Measurements from ENCODE around the gene KL.

DNA sequence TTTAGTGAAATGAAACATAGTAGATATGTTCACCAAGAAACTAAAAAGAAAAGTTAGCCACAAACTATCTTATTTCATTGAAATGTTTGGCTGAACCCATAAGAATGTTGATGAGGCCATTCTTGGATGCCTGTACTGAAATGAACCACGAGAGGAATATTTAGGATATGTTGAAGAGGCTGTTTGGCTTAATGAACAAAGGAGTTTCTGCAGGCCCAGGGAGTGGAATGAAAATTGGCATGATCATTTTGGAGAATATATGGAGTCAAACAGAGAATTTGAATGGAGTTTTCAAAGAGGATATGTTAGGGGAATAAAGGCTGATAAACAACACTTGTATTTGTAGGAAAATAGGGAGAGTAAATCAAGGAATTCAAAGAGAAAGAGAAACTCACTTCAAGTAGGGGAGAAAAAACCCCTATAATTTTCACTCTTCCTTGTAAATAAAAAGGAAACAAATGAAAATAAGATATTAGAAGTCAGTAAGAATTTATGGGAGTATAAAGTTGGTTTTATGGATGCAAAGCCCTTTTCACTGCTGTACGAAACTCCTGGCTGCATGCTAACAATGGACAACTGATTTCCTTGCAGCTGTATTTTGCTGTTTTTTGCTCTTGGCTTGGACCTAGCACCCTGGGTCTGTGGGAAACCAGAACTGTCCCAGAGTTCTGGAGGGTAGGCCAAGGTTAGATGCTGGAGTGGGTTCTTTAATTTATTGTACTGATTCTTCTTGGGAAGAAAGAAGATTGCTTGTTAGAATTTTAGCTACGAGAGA lies 36.5 kb downstream of the KL start:
- TF ChIP-seq, protein P1, sequence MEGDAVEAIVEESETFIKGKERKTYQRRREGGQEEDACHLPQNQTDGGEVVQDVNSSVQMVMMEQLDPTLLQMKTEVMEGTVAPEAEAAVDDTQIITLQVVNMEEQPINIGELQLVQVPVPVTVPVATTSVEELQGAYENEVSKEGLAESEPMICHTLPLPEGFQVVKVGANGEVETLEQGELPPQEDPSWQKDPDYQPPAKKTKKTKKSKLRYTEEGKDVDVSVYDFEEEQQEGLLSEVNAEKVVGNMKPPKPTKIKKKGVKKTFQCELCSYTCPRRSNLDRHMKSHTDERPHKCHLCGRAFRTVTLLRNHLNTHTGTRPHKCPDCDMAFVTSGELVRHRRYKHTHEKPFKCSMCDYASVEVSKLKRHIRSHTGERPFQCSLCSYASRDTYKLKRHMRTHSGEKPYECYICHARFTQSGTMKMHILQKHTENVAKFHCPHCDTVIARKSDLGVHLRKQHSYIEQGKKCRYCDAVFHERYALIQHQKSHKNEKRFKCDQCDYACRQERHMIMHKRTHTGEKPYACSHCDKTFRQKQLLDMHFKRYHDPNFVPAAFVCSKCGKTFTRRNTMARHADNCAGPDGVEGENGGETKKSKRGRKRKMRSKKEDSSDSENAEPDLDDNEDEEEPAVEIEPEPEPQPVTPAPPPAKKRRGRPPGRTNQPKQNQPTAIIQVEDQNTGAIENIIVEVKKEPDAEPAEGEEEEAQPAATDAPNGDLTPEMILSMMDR (IDR thresholded peaks at IDR 0.05), result no peak
- TF ChIP-seq, protein P2, sequence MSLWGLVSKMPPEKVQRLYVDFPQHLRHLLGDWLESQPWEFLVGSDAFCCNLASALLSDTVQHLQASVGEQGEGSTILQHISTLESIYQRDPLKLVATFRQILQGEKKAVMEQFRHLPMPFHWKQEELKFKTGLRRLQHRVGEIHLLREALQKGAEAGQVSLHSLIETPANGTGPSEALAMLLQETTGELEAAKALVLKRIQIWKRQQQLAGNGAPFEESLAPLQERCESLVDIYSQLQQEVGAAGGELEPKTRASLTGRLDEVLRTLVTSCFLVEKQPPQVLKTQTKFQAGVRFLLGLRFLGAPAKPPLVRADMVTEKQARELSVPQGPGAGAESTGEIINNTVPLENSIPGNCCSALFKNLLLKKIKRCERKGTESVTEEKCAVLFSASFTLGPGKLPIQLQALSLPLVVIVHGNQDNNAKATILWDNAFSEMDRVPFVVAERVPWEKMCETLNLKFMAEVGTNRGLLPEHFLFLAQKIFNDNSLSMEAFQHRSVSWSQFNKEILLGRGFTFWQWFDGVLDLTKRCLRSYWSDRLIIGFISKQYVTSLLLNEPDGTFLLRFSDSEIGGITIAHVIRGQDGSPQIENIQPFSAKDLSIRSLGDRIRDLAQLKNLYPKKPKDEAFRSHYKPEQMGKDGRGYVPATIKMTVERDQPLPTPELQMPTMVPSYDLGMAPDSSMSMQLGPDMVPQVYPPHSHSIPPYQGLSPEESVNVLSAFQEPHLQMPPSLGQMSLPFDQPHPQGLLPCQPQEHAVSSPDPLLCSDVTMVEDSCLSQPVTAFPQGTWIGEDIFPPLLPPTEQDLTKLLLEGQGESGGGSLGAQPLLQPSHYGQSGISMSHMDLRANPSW (CRISPR knock-in tag; conservative IDR thresholded peaks at IDR 0.05; ENCODE audit: low read depth), result no peak
- TF ChIP-seq, protein P3, sequence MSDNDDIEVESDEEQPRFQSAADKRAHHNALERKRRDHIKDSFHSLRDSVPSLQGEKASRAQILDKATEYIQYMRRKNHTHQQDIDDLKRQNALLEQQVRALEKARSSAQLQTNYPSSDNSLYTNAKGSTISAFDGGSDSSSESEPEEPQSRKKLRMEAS (CRISPR knock-in tag; IDR thresholded peaks at IDR 0.05), result no peak
